Esophagus muscularis mucosa (tissue), 4 donors: Measurements from ENCODE around the gene MAFB. TPM values are rescaled to one million over a fixed set of nuclear protein-coding genes. Genes with fewer than 3 reads are reported as not detected.

Source experiments
- DNase-seq: peaks from one replicate; pipeline ENCODE4 v3.0.0-alpha.2; 2017; ENCODE audit errors: extremely low spot score
- H3K27ac ChIP-seq, 4 donors: fragments of 200-600 bp; sonication (generic); replicated peaks in 1 of 4; 1 replicate in 3 of 4; 2 replicates in 1 of 4; pipeline ENCODE4 v1.5.1; 2016 to 2019; ENCODE audit warnings: mild to moderate bottlenecking in 1 of 4
- H3K27me3 ChIP-seq, 4 donors: fragments of 200-600 bp; sonication (generic); one replicate each; pipeline versions ENCODE4 v1.5.1 to v1.6.0; 2016 to 2019
- H3K36me3 ChIP-seq, 4 donors: fragments of 200-600 bp; sonication (generic); one replicate each; pipeline ENCODE4 v1.5.1; 2016 to 2019
- H3K4me1 ChIP-seq, 4 donors: fragments of 200-600 bp; sonication (generic); one replicate each; pipeline ENCODE4 v1.5.1; 2016 to 2019
- H3K4me3 ChIP-seq, 4 donors: fragments of 200-600 bp; sonication (generic); 1 replicate in 2 of 4; 2 replicates in 2 of 4; pipeline ENCODE4 v1.5.1; 2016 to 2019; ENCODE audit warnings: mild to moderate bottlenecking in 4 of 4, moderate library complexity in 1 of 4
- H3K9me3 ChIP-seq, 4 donors: fragments of 200-600 bp; sonication (generic); 1 replicate in 3 of 4; 2 replicates in 1 of 4; pipeline ENCODE4 v1.5.1; 2016 to 2019
- EP300 ChIP-seq: sonication (generic); formaldehyde crosslinking; IDR thresholded peaks from one replicate; pipeline ENCODE4 v1.6.1; 2017; ENCODE audit warnings: antibody characterized with exemption
- POLR2A ChIP-seq: fragments of 450-650 bp; IDR thresholded peaks from one replicate; pipeline ENCODE4 v1.6.1; 2017; ENCODE audit warnings: antibody characterized with exemption, moderate library complexity, mild to moderate bottlenecking, low read depth
- POLR2AphosphoS5 ChIP-seq, 2 donors: sonication (generic); formaldehyde crosslinking; IDR thresholded peaks; one replicate each; pipeline ENCODE4 v1.6.1; 2017; ENCODE audit warnings: antibody characterized with exemption in 2 of 2
- WGBS: methylation state at CpG from one replicate; pipeline ENCODE4 v1.1.5; 2018; 5-methylcytosine and 5-hydroxymethylcytosine counted together
- intact Hi-C: fragments of 100-400 bp; cut with DNase I; formaldehyde crosslinking; loops from one replicate; pipeline ENCODE4 v1.15.1; 2023
- total RNA-seq, 4 donors: library from RNA; depleted of rRNA; stranded (reverse); fragments of >200 nt; gene quantifications; one replicate each; pipeline versions ENCODE4 v1.1.0 to v1.2.1, GENCODE V29; 2016
- TF ChIP-seq, protein P1 (sequence below), 3 experiments: fragments of 200-600 bp in 2 of 3; fragments of 450-650 bp in 1 of 3; sonication (generic) in 2 of 3; IDR thresholded peaks; one replicate each; pipeline ENCODE4 v1.5.1; 2017 to 2019; ENCODE audit warnings: antibody characterized with exemption in 3 of 3, mild to moderate bottlenecking in 2 of 3, moderate library complexity in 1 of 3

The MAFB gene
- total RNA-seq, 4 donors from 2014 or later = 34.6 to 77.5 (median 37.3) TPM

DNA sequence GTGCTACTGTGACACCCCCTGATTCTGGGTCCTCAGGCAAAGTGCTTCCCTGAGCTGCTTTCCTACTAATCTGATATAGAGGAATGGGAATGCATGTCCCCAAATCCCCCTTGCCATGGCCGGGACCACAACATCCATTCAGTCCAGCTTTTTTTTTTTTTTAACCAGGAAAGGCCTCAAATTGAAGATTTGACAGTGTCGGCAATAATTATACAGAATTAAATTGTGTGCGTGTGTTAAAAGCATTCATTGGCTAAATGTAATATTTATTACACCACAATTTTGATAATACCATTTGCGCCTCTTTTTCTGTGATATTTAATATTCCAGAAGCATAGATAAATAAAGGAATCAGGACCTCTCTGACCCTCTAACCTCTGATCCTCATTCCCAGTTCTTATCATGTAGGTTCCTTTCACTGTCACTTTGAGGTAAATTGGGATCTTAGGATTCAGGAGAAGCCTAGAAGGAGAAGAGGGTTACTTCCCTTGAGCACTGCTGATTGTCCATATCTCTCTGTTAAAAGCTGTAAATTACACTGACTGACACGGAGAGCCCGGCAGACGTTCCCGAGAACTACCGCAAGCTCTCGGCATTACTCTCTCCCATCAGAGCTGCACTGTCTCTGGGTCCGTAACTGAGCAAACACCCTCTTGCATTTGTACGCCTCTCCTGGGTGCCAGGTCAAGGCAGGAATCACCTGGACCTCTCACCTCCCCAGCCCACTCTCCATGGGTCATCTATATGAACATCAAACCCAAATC lies 29.4 kb upstream of the MAFB start:
- no peaks in the 10 kb centered on the region for H3K4me1 ChIP-seq
- intact Hi-C loops = no loop called here
- H3K27ac ChIP-seq = no peak overlapping the region
- DNase-seq = no peak
- no peaks in the 10 kb centered on the region for H3K9me3 ChIP-seq
- H3K27me3 ChIP-seq = peaks cover 0 to 8% (median 0%) of the 10 kb centered on the region in 4 donors
- WGBS = 84% methylated on average over 12 of the region's 12 CpGs
- H3K4me3 ChIP-seq = no peak overlapping the region
- no peaks in the 10 kb centered on the region for H3K36me3 ChIP-seq
- TF ChIP-seq POLR2AphosphoS5 (IDR thresholded peaks at IDR 0.05) (no peak), EP300 (no peak), POLR2A (no peak)
- TF ChIP-seq, protein P1, sequence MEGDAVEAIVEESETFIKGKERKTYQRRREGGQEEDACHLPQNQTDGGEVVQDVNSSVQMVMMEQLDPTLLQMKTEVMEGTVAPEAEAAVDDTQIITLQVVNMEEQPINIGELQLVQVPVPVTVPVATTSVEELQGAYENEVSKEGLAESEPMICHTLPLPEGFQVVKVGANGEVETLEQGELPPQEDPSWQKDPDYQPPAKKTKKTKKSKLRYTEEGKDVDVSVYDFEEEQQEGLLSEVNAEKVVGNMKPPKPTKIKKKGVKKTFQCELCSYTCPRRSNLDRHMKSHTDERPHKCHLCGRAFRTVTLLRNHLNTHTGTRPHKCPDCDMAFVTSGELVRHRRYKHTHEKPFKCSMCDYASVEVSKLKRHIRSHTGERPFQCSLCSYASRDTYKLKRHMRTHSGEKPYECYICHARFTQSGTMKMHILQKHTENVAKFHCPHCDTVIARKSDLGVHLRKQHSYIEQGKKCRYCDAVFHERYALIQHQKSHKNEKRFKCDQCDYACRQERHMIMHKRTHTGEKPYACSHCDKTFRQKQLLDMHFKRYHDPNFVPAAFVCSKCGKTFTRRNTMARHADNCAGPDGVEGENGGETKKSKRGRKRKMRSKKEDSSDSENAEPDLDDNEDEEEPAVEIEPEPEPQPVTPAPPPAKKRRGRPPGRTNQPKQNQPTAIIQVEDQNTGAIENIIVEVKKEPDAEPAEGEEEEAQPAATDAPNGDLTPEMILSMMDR (IDR thresholded peaks at IDR 0.05) = no peak

GRCh38 chr20:40717343-40717865 lies 28.4 kb upstream of the MAFB start:
- Histone ChIP-seq H3K27ac (no peak overlapping the region), H3K9me3 (no peaks in the 10 kb centered on the region), H3K4me3 (no peak overlapping the region), H3K4me1 (no peaks in the 10 kb centered on the region), H3K36me3 (no peaks in the 10 kb centered on the region), H3K27me3 (peaks cover 0 to 17% (median 0%) of the 10 kb centered on the region in 4 donors)
- intact Hi-C loops = no loop called here
- 85% methylated on average over 13 of the region's 13 CpGs for WGBS
- DNase-seq = no peak
- TF ChIP-seq POLR2A = no peak
- no peak for TF ChIP-seq POLR2AphosphoS5 (IDR thresholded peaks at IDR 0.05)
- no peak for TF ChIP-seq EP300
- TF ChIP-seq, protein P1 (IDR thresholded peaks at IDR 0.05) = no peak

DNA sequence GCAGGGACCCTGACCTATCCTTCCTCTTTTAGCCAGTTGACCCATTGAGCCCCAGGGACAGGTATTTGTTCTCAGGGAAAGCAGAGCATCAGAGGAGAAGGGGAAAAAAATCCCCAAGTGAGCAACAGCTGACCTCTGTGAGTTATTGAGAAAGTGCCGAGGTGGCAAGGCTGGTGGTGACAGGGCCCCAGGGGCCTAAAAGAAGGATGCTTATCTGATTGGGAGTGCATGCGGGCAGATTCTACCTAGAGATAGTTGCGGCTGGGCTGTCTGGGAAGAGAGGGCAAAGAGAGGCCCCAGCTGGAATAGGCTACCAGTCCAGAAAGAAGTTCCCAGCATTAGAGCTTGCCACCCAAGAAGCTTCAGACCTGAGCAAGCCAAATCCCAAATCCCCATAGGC lies 26.5 kb upstream of the MAFB start:
- intact Hi-C loops = no loop called here
- WGBS = 88% methylated on average over 3 of the region's 3 CpGs
- DNase-seq = no peak

GRCh38 chr20:40714916-40715315 lies 25.9 kb upstream of the MAFB start:
- Histone ChIP-seq H3K27ac (no peak overlapping the region), H3K4me1 (no peaks in the 10 kb centered on the region), H3K36me3 (no peaks in the 10 kb centered on the region), H3K4me3 (no peak overlapping the region), H3K9me3 (no peaks in the 10 kb centered on the region), H3K27me3 (peaks cover 0 to 32% (median 4%) of the 10 kb centered on the region in 4 donors)
- intact Hi-C loops = no loop called here
- WGBS = 95% methylated on average over 3 of the region's 3 CpGs
- TF ChIP-seq, protein P1 (IDR thresholded peaks at IDR 0.05) = no peak
- TF ChIP-seq POLR2AphosphoS5 (IDR thresholded peaks at IDR 0.05) (no peak), EP300 (no peak), POLR2A (no peak)
- no peak for DNase-seq

More for the DNA sequence above, 26.5 kb upstream of the MAFB start:
- Histone ChIP-seq H3K36me3 (no peaks in the 10 kb centered on the region), H3K27ac (no peak overlapping the region), H3K9me3 (no peaks in the 10 kb centered on the region), H3K4me1 (no peaks in the 10 kb centered on the region), H3K4me3 (no peak overlapping the region), H3K27me3 (peaks cover 0 to 30% (median 4%) of the 10 kb centered on the region in 4 donors)
- no peak for TF ChIP-seq POLR2A
- TF ChIP-seq, protein P1 (IDR thresholded peaks at IDR 0.05) = no peak
- no peak for TF ChIP-seq EP300
- no peak for TF ChIP-seq POLR2AphosphoS5 (IDR thresholded peaks at IDR 0.05)
